HG03575 (cell line): ENCODE results near the gene RBFOX2.

ENCODE experiments used
- ATAC-seq: cut with Tn5 transposase; IDR thresholded peaks from one replicate; pipeline ENCODE4 v1.9.1; 2021; ENCODE audit not compliant: unreplicated experiment, insufficient number of reproducible peaks, low FRiP score; ENCODE audit errors: extremely low read depth

RBFOX2 gene

DNA sequence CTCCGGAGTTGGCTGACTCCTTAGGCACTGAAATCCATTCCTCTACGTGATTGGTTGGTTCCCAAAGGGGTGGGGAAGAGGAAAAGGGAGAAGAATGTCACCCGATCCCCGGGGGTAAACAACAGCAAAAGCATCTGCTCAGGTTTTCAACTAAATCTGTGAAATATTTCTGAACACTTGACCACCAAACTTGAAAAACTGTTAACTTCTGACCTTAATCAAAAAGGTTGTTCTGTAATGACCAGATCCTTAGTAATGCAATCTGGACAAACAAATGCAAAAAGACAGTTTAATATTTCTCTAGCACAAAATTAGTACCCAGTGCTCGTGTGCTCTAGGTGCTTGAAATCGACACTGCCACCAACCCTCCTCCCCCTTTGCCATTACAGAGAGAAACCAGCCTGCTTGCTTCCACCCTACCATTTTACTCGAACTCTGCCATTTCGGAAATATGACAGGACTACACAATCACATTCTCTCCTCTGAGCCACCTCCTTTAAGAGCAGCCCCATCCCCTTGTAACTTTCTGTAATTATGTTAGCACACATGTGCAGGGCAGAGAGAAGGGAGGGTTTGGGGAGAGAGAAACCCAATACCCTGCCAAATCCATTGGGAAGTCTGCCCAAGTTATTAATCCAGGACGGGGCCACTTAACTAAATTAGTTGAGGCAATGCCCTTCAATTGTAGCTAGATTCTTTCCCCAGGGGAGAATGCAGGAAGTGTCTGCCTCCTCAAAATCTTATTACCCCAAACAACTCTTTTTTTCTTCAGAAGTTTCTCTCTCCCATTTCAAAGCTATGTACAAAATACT, 113.8 kb downstream of the RBFOX2 start:
- ATAC-seq: no peak

- no peak for ATAC-seq
Observed at GRCh38 chr22:35914357-35914664, 114.3 kb downstream of the RBFOX2 start.

- no peak for ATAC-seq
Observed at GRCh38 chr22:35913925-35914324, 114.7 kb downstream of the RBFOX2 start.

DNA sequence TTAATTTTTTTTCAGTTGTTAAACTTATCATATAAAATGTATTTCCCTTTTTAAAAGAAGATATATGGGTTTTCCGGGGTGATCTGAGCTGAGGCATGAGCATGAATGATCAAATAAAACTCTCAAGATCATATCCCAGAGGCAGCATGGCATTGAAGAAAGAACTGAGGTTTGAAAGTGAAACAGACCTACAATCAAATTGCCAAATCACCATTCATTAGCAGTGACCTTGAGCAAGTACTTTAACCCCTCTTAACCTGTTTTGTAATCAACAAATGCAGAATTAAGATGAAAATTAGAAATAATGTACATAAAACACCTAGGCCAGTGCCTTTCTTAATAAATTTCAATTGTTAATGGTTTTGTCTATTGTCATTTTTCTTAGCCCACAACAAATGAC, 116.0 kb downstream of the RBFOX2 start:
- no peak for ATAC-seq

- no peak for ATAC-seq
Observed at GRCh38 chr22:35911877-35912276, 116.7 kb downstream of the RBFOX2 start.

DNA sequence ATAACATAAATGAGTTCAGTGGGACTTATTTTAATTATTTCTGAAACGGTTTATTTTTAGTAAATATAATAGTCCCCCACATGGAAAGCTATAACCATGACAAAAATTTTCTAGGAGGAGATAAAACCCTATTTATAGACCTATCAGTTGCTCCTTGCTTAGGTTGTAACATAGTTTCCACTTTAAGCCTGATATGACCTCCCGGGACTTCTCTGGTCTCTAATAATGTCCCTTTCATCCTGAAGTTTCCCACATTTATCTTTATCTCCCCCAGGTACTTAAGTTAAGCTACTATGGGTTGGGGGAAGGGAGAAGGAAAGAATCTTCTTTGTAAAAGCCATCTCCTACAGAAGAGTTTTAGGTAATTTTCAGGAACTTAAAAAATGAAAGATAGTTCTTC, 117.7 kb downstream of the RBFOX2 start:
- ATAC-seq: no peak

DNA sequence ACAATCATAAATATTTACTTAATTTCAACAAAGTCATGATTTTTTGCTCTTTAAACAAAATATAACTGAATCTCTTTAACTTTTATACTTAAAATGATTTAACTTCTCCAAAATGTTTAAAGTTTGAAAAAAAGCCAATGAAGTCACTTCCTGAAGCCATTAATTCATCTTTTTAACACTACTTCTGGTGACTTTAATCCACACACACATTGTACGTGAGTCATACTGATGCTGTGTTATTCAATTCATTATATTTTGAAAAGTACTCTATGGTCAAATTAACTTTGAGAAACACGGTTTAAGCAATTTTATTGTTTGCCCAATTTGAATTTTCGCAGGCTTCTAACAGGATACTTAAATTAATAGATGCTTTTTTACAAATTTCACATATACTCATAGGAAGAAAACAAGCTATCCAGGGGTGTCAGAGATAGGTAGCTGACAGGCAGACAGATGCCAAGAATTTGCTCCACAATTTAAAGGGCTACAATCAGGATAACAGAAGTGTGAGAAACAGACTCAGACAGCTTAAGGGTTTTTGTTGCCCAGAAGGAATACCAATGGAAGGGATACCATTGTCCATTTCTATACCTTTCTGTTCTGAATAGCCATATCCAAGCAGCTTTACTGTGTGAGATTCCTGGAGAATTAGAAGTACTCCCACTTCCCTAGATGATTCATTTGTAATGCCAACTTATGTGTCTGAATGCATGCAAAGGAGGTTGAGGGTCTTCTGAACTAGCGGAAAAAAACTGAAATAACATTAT, 118.4 kb downstream of the RBFOX2 start:
- no peak for ATAC-seq

DNA sequence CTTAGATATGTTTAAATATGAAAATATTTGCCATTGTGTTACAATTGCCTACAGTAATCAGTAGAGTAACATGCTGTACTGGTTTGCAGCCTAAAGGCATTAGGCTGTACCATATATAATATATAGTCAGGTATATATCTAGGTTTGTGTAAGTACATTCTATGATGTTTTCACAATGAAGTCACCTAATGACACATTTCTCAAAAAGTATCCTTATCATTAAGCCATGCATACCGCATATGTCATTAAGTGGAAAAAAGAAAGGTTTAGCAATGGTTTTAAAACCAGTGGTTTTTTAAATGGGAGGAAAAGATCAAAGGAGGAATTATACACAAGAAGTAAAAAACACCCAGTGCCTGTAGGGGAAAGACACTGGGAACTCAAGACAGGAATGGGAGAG, 122.7 kb downstream of the RBFOX2 start:
- ATAC-seq: no peak

GRCh38 chr22:35904752-35905151, 123.9 kb downstream of the RBFOX2 start:
- ATAC-seq: no peak

GRCh38 chr22:35904336-35904692, 124.3 kb downstream of the RBFOX2 start:
- no peak for ATAC-seq

- ATAC-seq: no peak
Observed at GRCh38 chr22:35903571-35904335, 124.9 kb downstream of the RBFOX2 start.

GRCh38 chr22:35900483-35901168, 128.0 kb downstream of the RBFOX2 start:
- ATAC-seq: no peak

- no peak for ATAC-seq
Observed at GRCh38 chr22:35899736-35900135, 128.9 kb downstream of the RBFOX2 start.

DNA sequence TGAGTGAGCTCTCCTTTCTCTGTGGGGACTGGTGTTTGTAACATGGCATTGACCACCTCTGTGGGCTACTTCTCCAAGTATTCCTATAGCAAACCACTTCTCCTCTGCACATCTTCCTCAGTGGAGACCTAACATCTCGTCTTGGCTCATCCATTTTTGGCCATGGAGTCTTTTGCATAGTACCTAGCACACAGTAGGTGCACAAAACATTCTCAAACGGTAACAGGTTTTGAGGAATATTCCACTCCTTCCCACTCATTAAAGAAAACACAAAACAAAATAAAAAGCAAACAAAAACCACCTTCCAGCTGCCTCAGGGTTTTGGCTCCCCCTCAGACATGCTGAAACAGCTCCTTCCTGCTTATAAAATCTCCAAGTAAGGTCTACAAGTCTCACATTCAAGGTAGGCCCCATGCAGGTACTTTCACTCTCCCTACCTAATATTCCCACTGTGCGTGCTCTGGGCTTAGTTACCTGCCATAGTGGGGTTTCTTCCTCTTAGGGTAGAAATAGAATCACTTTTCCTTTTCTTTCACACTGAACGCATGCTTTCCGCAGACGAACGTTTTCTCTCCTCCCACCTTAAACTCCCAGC, 132.4 kb downstream of the RBFOX2 start:
- no peak for ATAC-seq

- no peak for ATAC-seq
Observed at GRCh38 chr22:35894937-35895708, 133.5 kb downstream of the RBFOX2 start.

DNA sequence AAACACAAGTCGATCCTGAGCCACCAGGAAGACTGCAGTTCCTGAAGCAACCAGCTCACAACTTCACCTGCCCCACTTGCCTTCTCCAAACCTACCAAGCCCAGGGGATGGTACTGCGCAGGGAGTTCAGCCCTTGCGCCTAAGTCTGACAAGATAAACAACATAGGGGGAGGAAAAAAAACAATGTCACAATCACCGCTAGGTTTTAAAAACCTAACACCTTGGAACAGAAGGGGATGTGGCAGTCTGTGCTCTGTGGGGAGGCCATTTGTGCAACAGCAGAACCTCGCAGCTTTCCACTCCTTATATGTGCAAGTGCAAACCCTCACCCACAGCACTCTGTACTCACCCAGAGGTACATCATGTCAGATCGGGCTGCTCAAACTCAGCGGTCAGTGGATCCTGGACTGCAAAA, 134.2 kb downstream of the RBFOX2 start:
- ATAC-seq: no peak

DNA sequence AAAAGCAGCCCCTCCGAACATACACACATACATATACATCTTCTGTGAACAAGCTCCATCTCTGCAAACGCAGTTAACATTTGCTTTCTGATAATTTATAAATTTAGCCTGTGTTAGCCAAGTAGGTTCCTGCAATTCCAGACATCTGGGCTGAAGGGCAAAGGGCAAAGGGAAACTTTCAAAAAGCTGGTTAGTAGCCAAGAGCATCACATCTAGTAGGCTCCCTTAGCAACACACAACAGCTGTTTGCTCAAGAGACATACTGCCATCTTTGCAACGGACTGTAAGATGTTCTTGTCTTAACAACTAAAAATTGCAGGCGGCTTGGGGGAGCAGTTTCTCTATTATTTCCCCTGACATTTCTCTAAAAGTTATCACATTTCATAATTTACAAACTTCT, 134.9 kb downstream of the RBFOX2 start:
- ATAC-seq: no peak

- ATAC-seq: no peak
Observed at GRCh38 chr22:35892192-35892591, 136.4 kb downstream of the RBFOX2 start.
